Lower leg skin (tissue), 4 donors: ENCODE results near the gene MEX3C. TPM values are rescaled to one million over a fixed set of nuclear protein-coding genes. Genes with fewer than 3 reads are reported as not detected.

Experiments
- DNase-seq, 2 donors: peaks; one replicate each; pipeline ENCODE4 v3.0.0-alpha.2; 2019; ENCODE audit warnings: low spot score in 2 of 2
- H3K4me3 ChIP-seq: fragments of 200-600 bp; sonication (generic); 2 replicates; pipeline ENCODE4 v1.5.1; 2017; ENCODE audit warnings: mild to moderate bottlenecking, low read depth; ENCODE audit not compliant: poor library complexity, severe bottlenecking
- POLR2A ChIP-seq, 2 donors: fragments of 450-650 bp; IDR thresholded peaks; one replicate each; pipeline ENCODE4 v1.6.1; 2016 to 2017; ENCODE audit warnings: antibody characterized with exemption in 2 of 2, mild to moderate bottlenecking in 1 of 2, moderate library complexity in 1 of 2
- WGBS, 2 donors: methylation state at CpG; one replicate each; pipeline ENCODE4 v1.1.5; 2018; 5-methylcytosine and 5-hydroxymethylcytosine counted together
- intact Hi-C: fragments of 100-400 bp; cut with DNase I; formaldehyde crosslinking; loops from one replicate; pipeline ENCODE4 v1.15.0; 2023; ENCODE audit warnings: low total_unique reads
- total RNA-seq, 4 donors: library from RNA; depleted of rRNA; stranded (reverse); fragments of >200 nt; gene quantifications; one replicate each; pipeline ENCODE4 v1.1.0, GENCODE V29; 2016
- TF ChIP-seq, protein P1 (sequence below), 3 donors: fragments of 450-650 bp; IDR thresholded peaks; one replicate each; pipeline ENCODE4 v1.5.1; 2016; ENCODE audit warnings: antibody characterized with exemption in 3 of 3, mild to moderate bottlenecking in 3 of 3, moderate library complexity in 2 of 3

Gene MEX3C
- total RNA-seq, 4 donors from 2014 or later = 28.0 to 34.2 (median 30.6) TPM

DNA sequence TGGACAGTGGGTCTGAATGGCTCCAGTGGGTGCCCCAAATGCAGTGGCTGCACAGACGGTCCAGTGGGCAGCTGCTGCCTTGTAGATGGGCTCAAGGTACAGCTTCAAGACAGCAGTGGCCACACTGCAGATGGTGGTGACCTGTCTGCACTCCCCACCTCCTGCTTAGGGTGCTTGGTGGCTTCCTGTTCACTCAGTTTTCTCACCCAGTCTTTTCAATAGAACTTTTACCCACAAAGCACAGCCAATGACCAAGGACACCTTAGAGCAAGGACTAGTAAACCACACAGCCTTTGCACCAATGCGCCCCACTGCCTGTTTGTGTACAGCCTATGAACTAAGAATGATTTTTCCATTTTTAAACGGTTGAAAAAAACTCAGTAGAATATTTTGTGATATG is 34.9 kb downstream of the MEX3C start:
- 71 to 73% methylated on average over 3 of the region's 3 CpGs for WGBS, 2 donors
- no peak for TF ChIP-seq POLR2A (IDR thresholded peaks at IDR 0.05)
- TF ChIP-seq, protein P1, sequence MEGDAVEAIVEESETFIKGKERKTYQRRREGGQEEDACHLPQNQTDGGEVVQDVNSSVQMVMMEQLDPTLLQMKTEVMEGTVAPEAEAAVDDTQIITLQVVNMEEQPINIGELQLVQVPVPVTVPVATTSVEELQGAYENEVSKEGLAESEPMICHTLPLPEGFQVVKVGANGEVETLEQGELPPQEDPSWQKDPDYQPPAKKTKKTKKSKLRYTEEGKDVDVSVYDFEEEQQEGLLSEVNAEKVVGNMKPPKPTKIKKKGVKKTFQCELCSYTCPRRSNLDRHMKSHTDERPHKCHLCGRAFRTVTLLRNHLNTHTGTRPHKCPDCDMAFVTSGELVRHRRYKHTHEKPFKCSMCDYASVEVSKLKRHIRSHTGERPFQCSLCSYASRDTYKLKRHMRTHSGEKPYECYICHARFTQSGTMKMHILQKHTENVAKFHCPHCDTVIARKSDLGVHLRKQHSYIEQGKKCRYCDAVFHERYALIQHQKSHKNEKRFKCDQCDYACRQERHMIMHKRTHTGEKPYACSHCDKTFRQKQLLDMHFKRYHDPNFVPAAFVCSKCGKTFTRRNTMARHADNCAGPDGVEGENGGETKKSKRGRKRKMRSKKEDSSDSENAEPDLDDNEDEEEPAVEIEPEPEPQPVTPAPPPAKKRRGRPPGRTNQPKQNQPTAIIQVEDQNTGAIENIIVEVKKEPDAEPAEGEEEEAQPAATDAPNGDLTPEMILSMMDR (IDR thresholded peaks at IDR 0.05) = no peak
- no peak overlapping the region for H3K4me3 ChIP-seq
- peak in 1 of 2 donors; percentile 49 for DNase-seq
- intact Hi-C loops = loop anchor here (10.0 kb wide), 1 partner anchor 72 kb away; no protein-coding TSS in a partner anchor

DNA sequence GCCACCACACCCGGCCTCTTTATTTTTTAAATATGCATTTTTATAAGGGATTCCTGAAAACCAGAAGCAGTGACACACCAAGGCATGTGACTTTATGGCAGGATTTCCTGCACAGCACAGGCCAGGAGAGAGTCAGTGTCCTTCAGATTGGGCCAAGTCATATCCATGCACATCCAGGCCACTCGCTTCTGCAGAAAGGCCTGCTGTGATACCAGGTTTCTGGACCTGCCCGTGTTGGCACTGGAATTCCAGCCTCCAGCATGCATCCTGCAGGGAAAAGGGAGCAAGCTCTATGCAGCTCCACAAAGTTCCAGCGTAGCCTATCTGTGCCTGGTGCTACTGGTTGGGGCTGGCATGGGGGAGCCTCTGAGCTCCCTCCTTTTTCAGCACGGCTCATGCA is 36.8 kb downstream of the MEX3C start:
- DNase-seq = peak in 1 of 2 donors; percentile 53
- intact Hi-C loops = loop anchor here (10.0 kb wide), 1 partner anchor 74 kb away; no protein-coding TSS in a partner anchor
- WGBS, 2 donors = 89 to 93% methylated on average over 5 of the region's 5 CpGs

DNA sequence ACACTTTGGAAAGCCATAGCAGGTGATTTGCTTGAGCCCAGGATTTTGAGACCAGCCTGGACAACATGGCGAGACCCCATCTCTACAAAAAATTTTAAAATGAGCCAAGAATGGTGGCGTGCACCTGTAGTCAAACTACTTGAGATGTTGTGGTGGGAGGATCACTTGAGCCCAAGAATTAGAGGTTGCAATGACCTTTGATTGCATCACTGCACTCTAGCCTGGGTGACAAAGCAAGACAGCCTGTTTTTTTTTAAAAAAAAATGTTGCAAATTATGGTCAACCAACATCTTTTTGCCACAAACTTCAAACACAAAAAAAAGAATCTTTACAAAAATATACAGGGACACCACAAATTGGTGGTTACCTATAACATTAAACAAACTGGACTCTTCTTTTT is 40.3 kb downstream of the MEX3C start:
- intact Hi-C loops = no loop called here
- DNase-seq = no peak
- 95 to 96% methylated on average over 2 of the region's 2 CpGs for WGBS, 2 donors
- TF ChIP-seq POLR2A (IDR thresholded peaks at IDR 0.05) = no peak
- TF ChIP-seq, protein P1 (IDR thresholded peaks at IDR 0.05) = no peak
- no peak overlapping the region for H3K4me3 ChIP-seq

More for the DNA sequence above, 36.8 kb downstream of the MEX3C start:
- no peak for TF ChIP-seq POLR2A (IDR thresholded peaks at IDR 0.05)
- TF ChIP-seq, protein P1 (IDR thresholded peaks at IDR 0.05) = no peak
- H3K4me3 ChIP-seq = no peak overlapping the region

DNA sequence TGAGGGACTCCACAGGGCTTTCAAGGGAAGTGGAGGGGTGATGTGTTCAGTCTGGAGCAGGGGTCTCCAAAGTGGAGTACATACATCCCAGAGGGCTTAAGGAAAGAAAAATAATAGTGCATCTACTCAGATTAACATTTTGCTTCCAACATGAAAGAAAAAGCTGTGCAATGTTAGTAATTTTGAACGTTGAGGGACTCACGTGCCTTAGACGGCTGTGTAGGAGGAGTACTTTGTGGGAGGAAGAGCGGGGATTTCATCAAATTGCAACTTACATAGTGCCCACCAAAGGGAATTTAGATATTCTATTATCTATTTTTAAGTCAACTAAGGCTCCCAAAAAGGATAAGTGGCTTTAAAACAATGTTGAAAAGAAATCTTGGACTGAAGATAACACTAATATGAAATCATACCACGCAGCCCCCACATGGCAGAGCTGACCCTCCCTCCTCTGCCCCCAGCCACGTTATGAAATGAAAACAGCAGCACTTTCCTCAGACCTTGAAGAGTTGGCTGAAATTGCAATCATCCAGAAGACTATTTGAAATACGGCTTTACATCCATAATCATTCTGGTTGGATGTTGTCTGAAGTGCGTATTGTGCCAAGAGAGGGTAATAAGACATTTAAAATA is 42.9 kb downstream of the MEX3C start:
- 69 to 70% methylated on average over 8 of the region's 8 CpGs for WGBS, 2 donors

DNA sequence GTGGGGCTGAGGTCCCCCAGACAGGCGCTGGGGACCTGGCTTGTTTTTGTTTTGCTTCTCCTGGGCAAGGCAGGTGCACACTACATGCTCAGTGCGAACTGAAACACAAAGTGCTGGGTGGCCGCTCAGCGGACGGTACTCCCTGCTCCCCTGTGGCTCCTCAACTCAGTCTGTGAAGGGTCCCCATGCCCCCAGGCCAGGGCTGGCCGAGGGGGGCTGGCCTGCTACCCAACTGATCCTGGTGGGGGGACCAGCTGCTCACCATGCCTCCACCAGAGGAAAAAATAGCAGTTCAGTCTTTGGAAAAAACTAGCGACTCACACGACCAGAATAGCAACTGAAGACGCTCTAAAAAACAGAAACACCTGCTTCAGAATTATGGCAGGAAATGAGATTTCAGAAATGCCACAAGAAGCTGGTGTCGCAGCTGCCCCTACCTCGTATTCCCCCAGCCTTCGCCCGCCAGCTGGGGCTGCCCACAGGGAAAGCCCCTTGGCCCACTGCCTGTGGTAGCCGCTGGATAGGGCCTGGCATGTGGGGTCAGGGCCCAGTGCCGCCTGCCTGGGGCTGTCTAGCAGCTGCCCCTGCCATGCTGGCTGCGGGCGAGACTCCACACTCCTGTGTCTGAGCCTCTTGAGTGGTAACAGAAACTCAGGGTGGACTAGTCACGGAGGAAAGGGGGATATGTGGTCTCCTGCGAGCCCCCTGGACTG is 43.7 kb downstream of the MEX3C start:
- H3K4me3 ChIP-seq = no peak overlapping the region
- DNase-seq = peak in 1 of 2 donors; percentile 74
- intact Hi-C loops = no loop called here
- TF ChIP-seq POLR2A (IDR thresholded peaks at IDR 0.05) = no peak
- TF ChIP-seq, protein P1 (IDR thresholded peaks at IDR 0.05) = no peak
- WGBS, 2 donors = 57 to 61% methylated on average over 15 to 19 of the region's 19 CpGs

More for the DNA sequence above, 42.9 kb downstream of the MEX3C start:
- no peak for DNase-seq
- intact Hi-C loops = no loop called here
- TF ChIP-seq, protein P1 (IDR thresholded peaks at IDR 0.05) = no peak
- no peak for TF ChIP-seq POLR2A (IDR thresholded peaks at IDR 0.05)
- no peak overlapping the region for H3K4me3 ChIP-seq
